ENCODE data around the gene SUMO3.

SUMO3 gene

DNA sequence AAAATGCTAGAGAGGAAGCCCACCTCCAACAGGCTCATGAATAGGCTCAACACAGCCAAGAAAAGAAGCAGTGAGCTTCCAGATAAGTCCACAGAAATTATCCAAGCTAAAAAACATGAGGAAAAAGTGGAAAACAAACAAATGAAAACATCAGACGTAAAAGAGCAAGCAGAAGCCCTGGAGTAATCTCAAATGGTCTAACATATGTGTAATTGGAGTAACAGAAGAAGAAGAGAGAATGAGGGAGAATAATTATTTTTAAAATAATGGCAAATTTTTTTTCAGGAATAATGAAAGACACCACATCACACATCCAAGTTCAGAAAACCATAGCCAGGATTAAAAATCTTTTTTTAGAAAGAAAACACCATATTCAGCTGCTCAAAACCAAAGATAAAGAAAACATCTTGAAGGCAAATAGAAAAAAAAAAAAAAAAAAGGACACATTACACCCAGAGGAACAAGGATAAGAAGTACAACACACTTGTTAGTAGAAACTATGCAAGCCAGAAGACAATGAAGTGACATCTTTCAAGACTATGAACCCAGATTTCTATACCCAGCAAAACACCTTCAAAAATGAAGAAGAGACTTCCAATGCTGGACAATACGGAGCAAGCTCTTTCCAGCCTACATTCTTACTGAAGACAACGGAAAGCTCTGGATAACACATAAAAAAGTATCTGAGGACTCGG, 10.6 kb upstream of the SUMO3 start:
- no peak for DNase-seq (ENCODE audit: low spot score)

DNA sequence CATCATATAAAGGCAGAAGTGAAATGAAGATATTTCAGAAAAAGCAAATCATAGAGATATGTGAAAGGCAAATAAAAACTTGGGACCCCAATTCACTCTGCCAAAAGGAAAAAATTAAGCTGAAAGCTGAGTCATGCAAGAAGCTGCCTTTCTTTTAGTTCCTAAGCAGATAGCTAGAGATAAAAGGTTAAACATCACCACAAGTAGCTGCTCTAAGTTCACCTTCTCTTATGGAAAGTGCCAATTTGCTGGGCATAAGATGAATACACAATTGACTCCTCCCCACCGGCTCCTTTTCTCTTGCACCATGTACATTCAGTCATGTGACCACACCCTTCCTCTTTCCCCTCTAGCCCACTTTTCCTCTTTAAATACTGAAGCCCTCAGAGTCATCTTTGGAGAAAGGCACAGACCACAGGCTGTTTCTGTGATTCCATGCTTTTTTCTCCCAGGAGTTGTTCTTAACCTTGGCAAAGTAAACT, 5.4 kb upstream of the SUMO3 start:
- DNase-seq (ENCODE audit: low spot score): no peak

DNA sequence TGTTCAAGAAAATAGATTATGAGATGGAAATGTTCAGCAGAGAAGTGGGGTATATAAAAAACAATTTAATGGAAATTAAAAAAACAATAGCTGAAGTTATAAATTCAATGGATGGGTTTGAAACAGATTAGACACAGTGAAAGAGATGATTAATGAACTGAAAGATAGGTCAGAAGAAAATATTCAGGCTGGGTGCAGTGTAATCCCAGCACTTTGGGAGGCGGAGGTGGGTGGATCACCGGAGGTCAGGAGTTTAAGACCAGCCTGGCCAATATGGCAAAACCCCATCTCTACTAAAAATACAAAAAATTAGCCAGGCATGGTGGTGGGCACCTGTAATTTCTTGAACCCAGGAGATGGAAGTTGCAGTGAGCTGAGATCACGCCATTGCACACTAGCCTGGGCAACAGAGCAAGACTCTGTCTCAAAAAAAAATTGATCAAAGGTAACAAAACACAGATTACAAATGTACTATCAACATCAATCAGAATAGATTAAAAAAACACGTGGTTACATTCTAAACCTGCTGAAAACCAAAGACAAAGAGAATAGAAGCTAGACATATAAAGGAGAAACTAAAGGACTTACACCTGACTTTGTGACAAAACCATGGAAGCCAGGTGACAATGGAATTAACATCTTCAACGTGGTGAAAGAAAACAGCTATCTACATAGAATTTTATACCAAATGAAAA, 4.8 kb upstream of the SUMO3 start:
- no peak for DNase-seq (ENCODE audit: low spot score)

DNA sequence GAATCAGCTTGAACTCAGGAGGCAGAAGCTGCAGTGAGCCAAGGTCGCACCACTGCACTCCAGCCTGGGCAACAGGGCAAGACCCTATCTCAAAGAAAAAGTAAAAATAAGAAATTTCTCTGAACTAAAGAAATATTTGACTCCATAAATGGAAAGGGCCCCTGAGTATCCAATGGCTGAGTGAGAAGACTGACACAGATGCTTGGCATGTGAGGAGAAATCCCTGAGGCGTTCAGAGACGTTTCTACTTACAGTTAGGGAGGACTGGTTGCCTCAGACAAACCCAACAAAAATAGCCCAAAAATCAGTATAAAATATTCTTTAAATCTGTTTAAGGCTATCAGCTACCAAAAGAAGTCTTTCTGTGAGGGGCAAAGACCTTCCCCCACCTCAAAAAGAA, 3.0 kb upstream of the SUMO3 start:
- DNase-seq (ENCODE audit: low spot score): no peak

DNA sequence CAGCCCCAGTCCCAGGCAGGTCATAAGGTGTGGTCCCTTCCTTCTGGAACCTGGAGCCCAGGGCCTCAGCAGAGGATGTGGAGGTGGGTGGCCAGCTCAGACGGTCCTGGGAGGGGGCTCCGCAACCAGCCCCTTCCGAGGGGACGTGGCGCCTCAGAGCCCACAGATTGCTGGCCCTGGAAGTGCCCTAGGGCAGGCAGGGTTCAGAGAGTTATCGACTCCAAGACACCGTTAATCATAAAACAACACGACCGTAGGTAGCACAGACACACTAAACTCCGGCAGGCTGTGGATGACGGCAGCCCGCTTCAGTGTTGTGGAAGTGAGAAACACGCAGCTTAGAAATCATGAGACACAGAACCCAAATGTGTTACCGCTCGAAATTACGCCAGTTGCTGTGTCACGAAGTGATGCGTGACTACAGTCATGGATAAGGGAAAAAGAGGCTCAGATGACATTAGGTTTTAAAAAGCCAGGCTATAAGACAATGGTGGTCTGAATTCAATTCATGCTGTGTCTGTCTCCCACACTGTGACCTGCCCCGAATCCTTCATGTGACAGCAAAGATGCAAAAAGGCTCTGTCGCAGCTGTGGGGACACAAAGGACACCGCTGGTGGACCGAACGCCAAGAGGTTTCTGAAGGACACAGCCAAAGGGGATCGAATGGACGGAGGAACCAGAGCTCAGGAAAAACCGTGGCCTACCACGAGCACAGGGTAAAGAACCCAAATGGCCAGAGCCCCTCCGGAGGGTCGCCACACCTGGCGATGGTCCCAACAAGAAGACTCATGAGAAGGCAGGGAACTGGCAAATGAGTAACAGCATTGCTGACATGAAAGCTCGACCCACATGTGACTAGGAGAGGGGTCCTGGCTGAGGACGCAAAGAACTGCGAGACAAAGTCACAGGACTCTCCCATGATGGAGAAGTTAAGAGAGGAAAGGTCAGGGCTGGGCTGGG, 1.7 kb upstream of the SUMO3 start:
- DNase-seq (ENCODE audit: low spot score): no peak

DNA sequence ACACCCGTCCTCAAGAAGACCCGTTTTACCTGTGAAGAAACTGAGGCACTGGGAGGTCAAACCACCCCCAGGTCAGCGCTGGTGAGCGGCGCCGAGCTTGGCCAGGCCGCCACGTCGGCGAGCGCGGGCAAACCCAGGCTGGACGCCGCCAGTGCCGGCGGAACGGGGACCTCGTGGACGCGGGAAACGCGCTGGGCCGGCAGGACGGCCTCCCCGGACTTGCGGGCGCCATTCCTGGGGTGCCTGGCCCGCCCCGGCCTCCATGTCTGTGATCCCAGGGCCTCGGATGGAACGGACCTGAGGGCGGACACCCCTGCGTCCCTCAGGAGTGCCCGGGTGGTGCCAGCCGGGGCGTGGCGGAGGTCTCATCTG, 764 bp upstream of the SUMO3 start:
- no peak for DNase-seq (ENCODE audit: low spot score)

DNA sequence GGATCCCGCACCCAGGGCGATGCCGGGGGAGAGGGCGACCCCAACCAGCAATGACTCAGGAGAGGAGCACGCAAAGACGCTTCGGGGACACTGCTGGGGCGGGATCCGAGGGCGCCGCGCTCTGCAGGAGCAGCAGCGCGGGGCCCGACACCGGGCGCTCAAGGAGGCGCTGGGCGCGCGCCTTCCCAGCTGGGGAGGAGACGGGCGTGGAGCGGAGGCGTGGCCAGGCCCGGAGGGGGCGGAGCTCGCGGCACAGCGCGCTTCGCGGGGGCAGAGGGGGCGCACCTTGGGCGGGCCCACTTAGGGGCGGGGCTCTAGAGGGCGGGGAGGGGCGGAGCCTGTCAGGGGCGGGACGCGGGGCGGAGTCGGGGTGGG, 369 bp downstream of the SUMO3 start:
- DNase-seq (ENCODE audit: low spot score): peak; percentile 93

DNA sequence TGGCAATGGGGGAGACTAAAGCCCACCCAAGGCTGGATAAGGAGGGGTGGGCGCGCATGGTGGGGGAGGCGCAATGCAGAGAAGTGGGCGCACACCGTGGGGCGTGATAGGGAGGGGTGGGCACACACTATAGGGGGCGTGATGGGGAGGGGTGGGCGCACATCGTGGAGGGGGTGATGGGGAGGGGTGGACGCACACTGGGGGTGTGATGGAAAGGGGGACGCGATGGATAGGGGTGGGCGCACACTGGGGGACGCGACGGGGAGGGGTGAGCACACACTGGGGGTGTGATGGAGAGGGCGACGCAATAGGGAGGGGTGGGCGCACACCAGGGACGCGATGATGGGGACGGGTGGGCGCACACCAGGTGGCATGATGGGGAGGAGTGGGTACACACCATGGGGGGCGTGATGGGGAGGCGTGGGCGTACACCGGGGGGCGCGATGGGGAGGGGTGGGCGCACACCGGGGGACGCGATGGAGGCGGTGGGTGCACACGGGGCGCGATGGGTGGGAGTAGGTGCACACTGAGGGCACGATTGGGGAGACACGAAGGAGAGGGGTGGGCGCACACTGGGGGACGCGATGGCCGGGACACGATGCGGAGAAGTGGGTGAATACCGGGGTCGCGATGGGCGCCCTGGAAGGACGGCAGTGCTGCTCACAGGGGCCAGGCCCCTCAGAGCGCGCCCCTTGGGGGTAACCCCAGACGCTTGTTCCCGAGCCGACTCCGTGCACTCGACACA, 929 bp downstream of the SUMO3 start:
- DNase-seq (ENCODE audit: low spot score): no peak

DNA sequence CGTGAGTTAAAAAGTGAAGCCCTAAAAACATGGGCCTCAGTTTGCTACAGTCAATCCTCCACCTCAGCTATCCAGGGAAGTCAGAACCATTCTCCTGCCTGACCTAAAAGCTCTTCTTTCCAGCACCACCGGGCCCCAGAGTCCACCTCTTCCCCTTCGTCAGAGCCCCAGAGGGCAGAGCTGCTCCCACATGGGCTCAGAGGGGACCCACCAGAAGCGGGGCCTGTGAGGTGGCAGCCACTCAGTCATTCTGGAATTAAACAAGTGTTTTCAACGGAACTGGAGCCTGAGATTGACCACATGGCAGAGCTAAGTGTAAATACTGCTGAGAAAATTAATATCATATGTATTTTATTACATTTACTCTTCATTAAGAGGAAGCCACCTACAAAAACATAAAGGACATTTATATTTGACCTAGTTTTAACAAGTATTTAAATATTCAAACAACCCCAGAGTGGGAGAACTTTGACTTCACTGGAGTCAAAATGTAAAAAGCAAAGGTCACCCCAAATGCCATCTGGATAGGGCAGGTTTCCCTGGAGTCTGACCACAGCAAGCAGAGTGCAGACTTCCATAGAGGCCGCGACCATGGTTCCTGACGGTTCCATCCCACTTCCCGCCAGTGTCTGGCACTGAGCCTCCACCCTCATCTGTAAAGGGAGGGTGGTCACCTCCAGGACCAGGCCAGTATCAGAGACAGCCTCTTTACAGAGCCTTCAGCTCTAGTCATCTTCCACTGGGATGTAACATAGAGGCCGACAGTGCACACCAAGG, 1.8 kb downstream of the SUMO3 start:
- no peak for DNase-seq (ENCODE audit: low spot score)

DNA sequence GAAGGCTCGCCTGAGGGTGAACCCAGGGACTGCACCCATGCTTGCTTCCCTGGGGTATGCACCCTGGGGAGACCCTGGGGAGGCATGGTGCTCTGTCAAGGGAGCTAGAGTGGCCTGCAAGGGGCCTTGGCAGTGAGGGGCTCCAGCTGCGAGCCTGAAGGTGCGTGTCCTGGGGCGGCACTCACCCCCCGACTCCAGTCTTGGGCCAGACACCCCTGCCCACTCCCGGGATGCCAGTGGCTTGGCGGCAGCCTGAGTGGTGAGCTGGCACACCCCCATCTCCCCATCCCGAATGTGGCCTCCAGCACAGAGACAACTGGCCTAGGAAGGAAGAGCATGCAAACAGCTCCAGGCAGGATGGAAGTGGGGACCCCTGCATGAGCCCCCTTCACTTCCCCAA, 2.6 kb downstream of the SUMO3 start:
- no peak for DNase-seq (ENCODE audit: low spot score)

DNA sequence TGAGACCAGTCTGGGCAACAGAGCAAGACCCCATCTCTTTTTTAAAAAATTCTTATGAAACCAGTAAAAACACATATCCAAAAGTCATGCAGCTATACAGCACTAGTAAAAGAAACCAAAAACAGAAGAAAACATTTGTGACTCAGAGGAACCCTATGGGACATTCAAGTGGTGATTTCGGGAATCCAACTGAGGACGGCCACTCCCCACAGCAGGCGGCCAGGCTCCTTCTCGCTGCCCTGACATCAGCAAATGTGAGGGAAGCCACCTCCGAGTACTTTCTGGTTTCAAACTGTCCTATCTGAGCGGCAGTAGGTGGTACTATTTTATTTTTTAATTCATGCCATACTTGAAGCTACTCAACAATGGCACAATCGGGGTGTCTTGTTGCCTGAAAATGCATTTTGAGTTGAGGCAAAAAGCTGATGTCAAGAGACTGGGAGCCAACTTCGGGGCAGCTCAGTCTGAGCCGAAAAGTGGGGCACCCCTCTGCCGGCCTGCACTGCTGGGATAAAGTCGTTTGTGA, 3.3 kb downstream of the SUMO3 start:
- DNase-seq (ENCODE audit: low spot score): no peak

DNA sequence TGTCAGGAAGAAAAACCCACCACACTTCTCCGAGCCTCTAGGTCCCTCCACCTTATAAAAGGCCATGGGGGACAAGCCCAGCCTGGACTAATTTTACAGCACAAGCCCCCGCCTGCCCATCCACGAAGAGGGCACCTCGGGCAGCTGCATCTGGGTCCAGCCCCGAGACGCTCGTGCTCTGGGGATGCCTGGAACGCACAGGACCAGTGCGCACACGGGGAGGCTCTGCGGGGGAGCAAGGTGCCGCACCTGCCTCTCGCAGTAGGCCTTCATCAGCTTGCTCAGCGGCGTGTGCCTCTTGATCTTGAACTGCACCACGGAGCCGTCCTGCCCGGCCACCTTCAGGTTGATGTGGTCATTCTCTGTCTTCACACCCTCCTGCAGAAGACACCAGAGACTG, 4.1 kb downstream of the SUMO3 start:
- DNase-seq (ENCODE audit: low spot score): no peak

DNA sequence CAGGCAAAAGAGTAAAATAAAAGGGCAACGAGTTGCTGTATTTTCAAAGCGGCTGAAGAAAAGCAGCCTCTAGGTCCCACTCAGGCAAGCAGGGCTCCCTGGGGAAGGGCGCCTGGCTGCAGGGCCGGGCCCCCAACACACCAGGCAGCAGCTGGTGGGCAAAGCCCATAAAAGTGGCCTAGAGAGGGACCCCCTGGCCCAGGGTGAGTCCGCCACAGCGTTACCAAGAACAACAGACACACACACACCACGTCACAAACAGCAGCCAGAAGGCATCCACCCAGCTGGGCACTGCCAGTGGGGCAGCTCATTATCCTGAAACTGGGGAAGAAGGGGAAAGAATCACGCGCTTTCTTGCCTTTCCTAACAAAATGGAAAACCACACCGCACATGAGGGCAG, 4.7 kb downstream of the SUMO3 start:
- no peak for DNase-seq (ENCODE audit: low spot score)

DNA sequence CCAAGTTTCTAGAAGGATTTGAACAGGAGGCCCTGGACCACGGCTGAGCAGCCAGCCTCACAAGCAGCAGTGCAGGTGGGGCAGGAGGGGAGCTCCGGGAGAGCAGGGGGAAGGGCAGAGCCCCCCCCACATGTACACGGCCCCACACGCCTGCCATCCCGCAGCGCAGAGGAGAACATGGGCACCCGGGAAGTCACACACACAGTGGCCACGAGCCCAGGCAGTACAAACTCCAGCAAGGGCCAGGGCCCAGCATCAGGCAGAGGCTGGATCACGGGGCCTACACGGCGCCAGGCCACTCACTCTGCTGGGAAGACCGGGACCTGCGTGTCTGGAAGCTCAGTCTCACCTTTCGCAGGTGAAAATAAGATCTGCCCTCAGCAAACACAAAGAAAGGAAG, 5.2 kb downstream of the SUMO3 start:
- DNase-seq (ENCODE audit: low spot score): no peak

DNA sequence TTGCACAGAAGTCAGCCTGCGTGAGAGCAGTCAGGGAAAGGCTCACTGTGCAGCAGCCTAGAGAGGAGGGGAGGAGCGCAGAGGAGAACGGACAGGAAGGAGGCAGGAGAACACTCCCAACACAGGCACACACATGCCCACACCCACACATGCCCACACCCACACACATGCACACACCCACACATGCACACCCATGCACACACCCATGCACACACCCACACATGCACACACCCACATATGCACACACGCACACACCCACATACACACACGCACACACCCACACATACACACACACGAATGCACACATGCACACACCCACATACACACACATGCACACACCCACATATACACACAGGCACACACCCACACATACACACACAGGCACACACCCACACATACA, 7.1 kb downstream of the SUMO3 start:
- DNase-seq (ENCODE audit: low spot score): no peak

DNA sequence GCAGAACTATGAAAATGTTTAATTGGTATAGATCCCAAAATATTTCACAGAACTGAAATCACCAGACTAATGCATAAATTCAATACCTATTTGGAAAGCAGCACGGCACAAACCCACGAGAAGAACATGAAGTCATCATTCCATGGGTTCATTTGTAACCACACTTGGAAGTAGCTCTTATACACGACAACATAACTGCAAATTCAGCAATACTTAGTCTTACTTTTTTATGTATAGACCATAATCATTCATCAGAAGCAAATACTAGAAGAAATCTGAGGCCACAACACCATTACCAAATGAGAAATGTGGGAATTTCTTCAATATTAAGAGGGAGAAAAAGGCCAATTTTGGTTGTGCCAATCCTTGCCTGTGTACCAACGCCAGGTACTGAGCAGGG, 12.0 kb downstream of the SUMO3 start:
- no peak for DNase-seq (ENCODE audit: low spot score)

DNA sequence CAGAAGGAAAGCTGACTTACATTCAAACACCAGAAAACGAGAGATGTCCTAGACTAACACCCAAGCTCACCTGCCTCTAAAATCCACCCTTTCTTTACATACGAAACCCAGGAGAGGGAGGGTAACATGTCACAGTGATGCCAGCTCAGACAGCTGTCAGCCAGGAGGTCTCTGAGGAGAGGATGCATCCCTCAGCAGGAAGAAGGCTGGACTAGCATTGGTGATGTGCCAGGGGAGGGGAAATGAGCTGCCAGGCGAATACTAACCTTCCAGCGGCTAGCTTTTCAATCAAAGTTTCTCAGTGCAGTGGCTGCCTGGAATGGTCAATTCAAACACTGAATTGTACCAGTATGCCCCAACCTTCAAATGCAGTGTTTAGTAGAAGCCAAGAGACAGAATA, 12.6 kb downstream of the SUMO3 start:
- no peak for DNase-seq (ENCODE audit: low spot score)

DNA sequence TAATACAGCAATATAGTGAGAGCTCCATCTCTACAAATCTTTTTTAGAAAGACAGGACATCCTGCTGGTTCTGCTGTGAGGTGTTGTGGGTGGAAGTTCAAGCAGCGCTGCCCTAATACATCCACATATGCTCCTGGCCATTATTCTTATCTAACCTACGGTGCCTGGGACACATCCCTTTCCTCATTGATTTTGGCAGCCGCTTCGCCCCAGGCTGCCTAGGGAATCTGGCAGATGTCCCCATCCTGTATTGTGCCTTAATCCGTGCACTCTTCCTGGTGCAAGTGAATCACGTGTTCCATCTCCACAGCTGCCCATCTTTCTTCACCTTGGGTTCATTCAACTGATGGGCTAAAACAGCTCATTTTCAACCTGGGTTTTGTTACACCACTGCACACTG, 13.1 kb downstream of the SUMO3 start:
- no peak for DNase-seq (ENCODE audit: low spot score)

DNA sequence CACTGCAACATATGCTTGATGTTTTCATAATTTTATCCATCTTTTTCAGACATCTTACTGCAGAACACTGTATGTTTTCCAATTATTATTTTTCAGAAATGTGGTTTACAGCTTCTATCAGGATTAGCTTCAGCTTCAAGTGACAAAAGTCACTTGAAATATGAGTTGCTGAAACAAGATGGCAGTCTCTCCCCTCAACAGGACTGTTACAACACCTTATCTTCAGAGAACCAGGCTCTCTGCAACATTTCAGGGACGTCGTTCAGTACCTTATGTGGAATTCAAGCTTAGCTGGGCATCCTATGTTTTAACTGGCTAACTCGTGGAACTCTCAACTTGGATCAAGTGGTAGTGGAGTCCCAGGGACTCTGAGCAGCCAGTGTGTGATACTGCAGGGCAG, 14.2 kb downstream of the SUMO3 start:
- DNase-seq (ENCODE audit: low spot score): no peak

DNA sequence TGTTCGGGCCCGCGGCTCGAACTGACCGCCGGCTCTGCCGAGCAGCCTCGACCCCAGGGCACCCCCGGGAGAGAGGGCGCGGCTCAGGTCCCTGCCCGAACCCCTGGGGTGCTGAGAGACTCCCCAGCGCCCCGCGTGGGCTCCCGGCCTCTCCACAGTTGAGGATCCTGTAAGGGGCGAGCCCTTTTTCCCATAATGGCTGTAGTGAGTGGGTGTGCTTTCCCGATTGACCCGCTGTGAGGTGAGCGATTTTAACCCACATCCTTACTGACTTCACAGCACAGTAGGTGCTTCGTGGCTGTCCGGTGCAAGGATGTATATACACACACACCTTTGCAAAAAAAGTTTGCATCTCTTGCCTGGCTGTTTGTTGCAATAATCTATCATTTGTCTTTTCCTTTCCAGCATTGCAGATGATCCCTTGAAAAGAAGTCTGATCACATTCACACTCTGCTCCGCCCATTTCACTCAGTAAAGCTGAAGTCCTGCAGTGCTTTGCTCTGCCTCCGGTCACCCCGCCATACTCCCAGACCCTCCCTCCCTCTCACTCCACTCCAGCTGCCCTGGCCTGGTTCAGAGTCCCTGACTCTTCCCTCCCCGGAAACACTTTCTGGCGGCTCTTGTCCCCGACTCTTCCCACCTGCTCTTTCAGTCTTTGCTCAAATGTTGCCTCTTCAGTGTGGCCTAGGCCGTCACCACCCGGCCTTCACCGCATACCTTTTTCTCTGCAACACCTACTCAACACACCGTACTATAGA, 15.3 kb downstream of the SUMO3 start:
- no peak for DNase-seq (ENCODE audit: low spot score)
